Lung microvascular endothelial cell (primary cell): Measurements from ENCODE around the gene CHRM2. TPM values are rescaled to one million over a fixed set of nuclear protein-coding genes. Genes with fewer than 3 reads are reported as not detected.

Experiments
- DNase-seq, 2 donors: peaks; one replicate each; pipeline versions ENCODE4 v3.0.0 to v3.0.0-alpha.2; 2010; ENCODE audit warnings: low read depth in 2 of 2
- total RNA-seq: library from RNA; depleted of rRNA; stranded (reverse); fragments of >200 nt; gene quantifications from 2 replicates; pipeline ENCODE4 v1.2.1, GENCODE V29; 2014

The CHRM2 gene
- total RNA-seq, 1 donor from 2014 or later, result not detected

- peak; percentile 43 to 90 for DNase-seq
Observed at GRCh38 chr7:136956671-136957070, 88.2 kb downstream of the CHRM2 start.

GRCh38 chr7:136957391-136957790 lies 88.9 kb downstream of the CHRM2 start:
- no peak for DNase-seq

GRCh38 chr7:136958016-136958415 lies 89.6 kb downstream of the CHRM2 start:
- peak in 1 of 2 donors; percentile 6 for DNase-seq

- DNase-seq, result no peak
Observed at GRCh38 chr7:136964347-136964746, 95.9 kb downstream of the CHRM2 start.

- no peak for DNase-seq
Observed at GRCh38 chr7:136966825-136967224, 98.4 kb downstream of the CHRM2 start.

- DNase-seq, result no peak
Observed at GRCh38 chr7:136969761-136970160, 101.3 kb downstream of the CHRM2 start.

- DNase-seq, result no peak
Observed at GRCh38 chr7:136971776-136972175, 103.3 kb downstream of the CHRM2 start.

GRCh38 chr7:136976504-136977251 lies 108.2 kb downstream of the CHRM2 start:
- DNase-seq, result no peak

GRCh38 chr7:136993377-136993776 lies 124.9 kb downstream of the CHRM2 start:
- no peak for DNase-seq

GRCh38 chr7:136997735-136998134 lies 129.3 kb downstream of the CHRM2 start:
- DNase-seq, result no peak

GRCh38 chr7:136998495-136998894 lies 130.0 kb downstream of the CHRM2 start:
- DNase-seq, result no peak

- no peak for DNase-seq
Observed at GRCh38 chr7:137000621-137001020, 132.2 kb downstream of the CHRM2 start.

- no peak for DNase-seq
Observed at GRCh38 chr7:137001041-137001440, 132.6 kb downstream of the CHRM2 start.

- DNase-seq, result no peak
Observed at GRCh38 chr7:137001478-137001877, 133.0 kb downstream of the CHRM2 start.

GRCh38 chr7:137003086-137003485 lies 134.6 kb downstream of the CHRM2 start:
- DNase-seq, result no peak

- no peak for DNase-seq
Observed at GRCh38 chr7:137003566-137003965, 135.1 kb downstream of the CHRM2 start.

GRCh38 chr7:137005873-137006272 lies 137.4 kb downstream of the CHRM2 start:
- no peak for DNase-seq

- DNase-seq, result no peak
Observed at GRCh38 chr7:137006293-137006692, 137.8 kb downstream of the CHRM2 start.

GRCh38 chr7:137007001-137007694 lies 138.7 kb downstream of the CHRM2 start:
- no peak for DNase-seq

GRCh38 chr7:137009404-137009803 lies 141.0 kb downstream of the CHRM2 start:
- DNase-seq, result no peak

- no peak for DNase-seq
Observed at GRCh38 chr7:137015015-137015414, 146.6 kb downstream of the CHRM2 start.

GRCh38 chr7:137017221-137017620 lies 148.8 kb downstream of the CHRM2 start:
- DNase-seq, result no peak

- DNase-seq, result no peak
Observed at GRCh38 chr7:137018468-137018867, 150.0 kb downstream of the CHRM2 start.
